Hepatocyte (in vitro differentiated cells): ENCODE measurements around the gene MPZL1.

Source experiments
- CTCF ChIP-seq: fragments of 200-600 bp; sonication (generic); IDR thresholded peaks from 2 replicates; pipeline ENCODE4 v1.5.1; 2016; ENCODE audit warnings: antibody characterized with exemption, mild to moderate bottlenecking; ENCODE audit not compliant: poor library complexity
- EZH2 ChIP-seq: fragments of 200-600 bp; sonication (generic); IDR thresholded peaks from 2 replicates; pipeline ENCODE4 v1.6.1; 2016; ENCODE audit warnings: antibody characterized with exemption, mild to moderate bottlenecking, borderline replicate concordance

GRCh38 chr1:167681451-167682098 is 40.2 kb upstream of the MPZL1 start:
- TF ChIP-seq CTCF (no peak), EZH2 (no peak)
